GM21825 (cell line): Measurements from ENCODE around the gene AVPR1A.

Experiments
- ATAC-seq: cut with Tn5 transposase; IDR thresholded peaks from one replicate; pipeline ENCODE4 v1.9.1; 2021; ENCODE audit warnings: mild to moderate bottlenecking, moderate library complexity; ENCODE audit not compliant: unreplicated experiment

Gene AVPR1A

DNA sequence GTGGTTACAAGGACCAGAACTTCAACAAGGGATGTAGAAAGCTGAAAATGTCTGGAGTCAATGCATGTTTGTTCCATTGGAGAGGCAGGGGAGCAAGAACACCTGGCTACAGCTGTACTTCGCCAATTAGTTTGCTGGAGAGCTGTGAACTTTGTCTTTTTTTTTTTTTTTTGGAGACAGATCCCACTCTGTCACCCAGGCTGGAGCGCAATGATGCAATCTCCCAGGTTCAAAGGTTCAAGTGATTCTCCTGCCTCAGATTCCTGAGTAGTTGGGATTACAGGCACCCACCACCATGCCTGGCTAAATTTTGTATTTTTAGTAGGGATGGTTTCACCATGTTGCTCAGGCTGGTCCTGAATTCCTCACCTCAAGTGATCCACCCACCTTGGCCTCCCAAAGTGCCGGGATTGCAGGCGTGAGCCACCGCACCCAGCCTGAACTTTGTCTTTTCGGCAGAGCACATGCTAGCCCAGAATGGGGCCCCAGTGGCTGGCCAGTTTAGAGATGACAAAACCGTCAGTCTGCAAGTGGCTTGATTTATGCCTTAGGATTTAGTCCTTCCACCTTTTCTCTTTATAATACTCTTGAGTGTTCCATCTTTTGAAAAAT, 55.5 kb downstream of the AVPR1A start:
- ATAC-seq, result no peak

DNA sequence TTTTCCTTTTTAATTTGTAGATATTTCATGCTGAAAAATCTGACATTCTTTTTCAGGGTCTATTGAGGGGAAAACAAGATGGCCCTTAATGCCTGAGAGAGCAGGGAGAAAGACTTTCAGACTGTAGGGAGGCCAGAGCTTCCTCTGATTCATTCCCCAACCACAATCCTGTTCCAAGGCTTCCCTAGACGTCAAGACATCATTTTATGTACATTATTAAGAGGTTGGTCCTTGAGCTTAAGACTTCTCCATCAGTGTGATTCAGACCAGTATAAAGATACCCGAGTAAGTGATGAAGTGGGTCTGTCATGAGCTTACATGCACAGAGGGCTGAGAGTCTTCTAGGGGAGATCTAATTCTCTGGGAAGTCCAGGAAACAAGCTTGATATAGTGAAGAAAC, 57.3 kb downstream of the AVPR1A start:
- ATAC-seq, result no peak

DNA sequence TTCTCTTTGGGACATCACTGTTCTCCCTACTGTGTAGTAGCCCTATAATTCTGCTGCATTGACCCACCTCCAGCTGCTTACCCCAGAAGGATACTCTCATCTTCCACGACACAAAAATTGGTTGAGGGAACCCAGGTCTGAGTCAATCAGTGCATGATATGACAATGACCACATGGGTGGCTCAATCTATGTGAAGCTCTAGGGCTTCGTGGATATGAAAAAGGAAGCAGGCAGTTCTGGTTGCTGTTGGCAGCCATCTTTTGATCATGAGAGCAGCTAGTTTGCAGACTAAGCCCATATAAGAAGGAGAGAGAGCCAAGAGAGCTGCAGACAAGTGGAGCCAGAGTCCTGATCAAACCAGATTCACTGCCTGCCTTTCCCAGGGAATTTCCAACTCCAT, 57.9 kb downstream of the AVPR1A start:
- no peak for ATAC-seq
